HG03469 (cell line): ENCODE results near the gene CTSG.
"Not testable (repeated sequence)": the region's sequence is repeated elsewhere in the genome, so short reads cannot be mapped to it uniquely, and the experiment has no call there.

Experiments used
- ATAC-seq: cut with Tn5 transposase; IDR thresholded peaks from one replicate; pipeline ENCODE4 v1.9.1; 2021; ENCODE audit warnings: mild to moderate bottlenecking, moderate library complexity, moderate number of reproducible peaks; ENCODE audit not compliant: unreplicated experiment

The CTSG gene

GRCh38 chr14:24549064-24549463 lies 27.0 kb downstream of the CTSG start:
- not testable (repeated sequence) for ATAC-seq

- ATAC-seq: no peak
Measured at GRCh38 chr14:24542346-24542936, 33.6 kb downstream of the CTSG start.

GRCh38 chr14:24535737-24536136 lies 40.3 kb downstream of the CTSG start:
- ATAC-seq: no peak

- ATAC-seq: no peak
Measured at GRCh38 chr14:24534286-24534685, 41.8 kb downstream of the CTSG start.

DNA sequence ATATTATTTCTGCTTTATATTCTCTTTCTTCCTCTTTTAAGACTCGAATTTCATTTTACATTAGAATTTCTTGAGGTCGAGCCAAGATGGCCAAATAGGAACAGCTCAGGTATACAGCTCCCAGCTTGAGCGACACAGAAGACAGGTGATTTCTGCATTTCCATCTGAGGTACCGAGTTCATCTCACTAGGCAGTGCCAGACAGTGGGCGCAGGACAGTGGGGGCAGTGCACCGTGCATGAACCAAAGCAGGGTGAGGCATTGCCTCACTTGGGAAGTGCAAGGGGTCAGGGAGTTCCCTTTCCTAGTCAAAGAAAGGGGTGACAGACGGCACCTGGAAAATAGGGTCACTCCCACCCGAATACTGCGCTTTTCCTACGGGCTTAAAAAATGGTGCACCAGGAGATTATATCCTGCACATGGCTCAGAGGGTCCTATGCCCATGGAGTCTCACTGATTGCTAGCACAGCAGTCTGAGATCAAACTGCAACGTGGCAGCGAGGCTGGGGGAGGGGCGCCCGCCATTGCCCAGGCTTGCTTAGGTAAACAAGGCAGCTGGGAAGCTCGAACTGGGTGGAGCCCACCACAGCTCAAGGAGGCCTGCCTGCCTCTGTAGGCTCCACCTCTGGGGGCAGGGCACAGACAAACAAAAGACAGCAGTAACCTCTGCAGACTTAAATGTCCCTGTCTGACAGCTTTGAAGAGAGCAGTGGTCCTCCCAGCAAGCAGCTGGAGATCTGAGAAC lies 50.0 kb downstream of the CTSG start:
- ATAC-seq: not testable (repeated sequence)
